H1 (cell line): ENCODE results near the gene RPTN. TPM values are rescaled to one million over a fixed set of nuclear protein-coding genes. Genes with fewer than 3 reads are reported as not detected.

Source experiments
- CTCF ChIA-PET: fragments of 300-600 bp; sonication (Branson Sonifier 250); formaldehyde crosslinking; loops from one replicate; lab custom pipeline; 2021; ENCODE audit not compliant: partially characterized antibody; lab: Charles Lee
- POLR2A ChIA-PET: fragments of 300-600 bp; sonication (Branson Sonifier 250); formaldehyde crosslinking; loops from one replicate; lab custom pipeline; 2021; ENCODE audit warnings: inconsistent platforms; ENCODE audit not compliant: partially characterized antibody; lab: Charles Lee
- DNase-seq, 2 experiments: peaks; one replicate each; pipeline versions ENCODE4 v3.0.0 to v3.0.0-alpha.2; 2010 to 2022; ENCODE audit warnings: low spot score in 2 of 2, low read depth in 1 of 2, mixed read lengths in 1 of 2
- FAIRE-seq: peaks from 2 replicates; lab custom pipeline; 2011; peaks lifted over from hg19 to GRCh38; lab: Jason Lieb, UNC
- H2AFZ ChIP-seq: 2 replicates; pipeline ENCODE4 v1.8.1; 2012; ENCODE audit warnings: low read length, inconsistent platforms
- H2AK5ac ChIP-seq: 2 replicates; pipeline ENCODE4 v1.6.1; 2013; ENCODE audit warnings: low read depth, low read length
- H2BK120ac ChIP-seq: replicated peaks from 2 replicates; pipeline ENCODE3; 2013; ENCODE audit warnings: low read depth, low read length, inconsistent platforms
- H2BK12ac ChIP-seq: 2 replicates; pipeline ENCODE4 v1.6.1; 2013; ENCODE audit warnings: low read depth, low read length
- H2BK15ac ChIP-seq: 2 replicates; pipeline ENCODE4 v1.6.1; 2013; ENCODE audit warnings: low read length
- H2BK20ac ChIP-seq: 2 replicates; pipeline ENCODE4 v1.6.1; 2013; ENCODE audit warnings: low read length
- H2BK5ac ChIP-seq: 2 replicates; pipeline ENCODE4 v1.6.1; 2013; ENCODE audit warnings: low read depth, low read length
- H3K14ac ChIP-seq: 2 replicates; pipeline ENCODE4 v1.6.1; 2013; ENCODE audit warnings: inconsistent platforms; ENCODE audit not compliant: insufficient read length
- H3K18ac ChIP-seq: 2 replicates; pipeline ENCODE4 v1.6.1; 2013; ENCODE audit warnings: low read length; ENCODE audit errors: extremely low read depth
- H3K23ac ChIP-seq: 2 replicates; pipeline ENCODE4 v1.6.1; 2013; ENCODE audit warnings: inconsistent platforms; ENCODE audit not compliant: insufficient read length
- H3K23me2 ChIP-seq: 2 replicates; pipeline ENCODE4 v1.6.1; 2013; ENCODE audit warnings: low read depth, low read length
- H3K27ac ChIP-seq: 2 replicates; pipeline ENCODE4 v1.6.1; 2011; ENCODE audit warnings: low read depth, low read length, inconsistent platforms
- H3K27me3 ChIP-seq, 4 experiments: replicated peaks in 1 of 4; 1 replicate in 1 of 4; 2 replicates in 3 of 4; pipeline versions ENCODE4 v1.6.1 to v1.8.1; 2011 to 2013; ENCODE audit warnings: low read length in 3 of 4, mild to moderate bottlenecking in 3 of 4, inconsistent platforms in 2 of 4, mixed read lengths in 2 of 4, moderate library complexity in 1 of 4; ENCODE audit not compliant: control insufficient read depth in 3 of 4, insufficient read depth in 3 of 4; ENCODE audit errors: extremely low read depth in 1 of 4
- H3K36me3 ChIP-seq, 4 experiments: 2 replicates each; pipeline versions ENCODE4 v1.6.1 to v1.8.1; 2011 to 2013; ENCODE audit warnings: mild to moderate bottlenecking in 4 of 4, low read length in 3 of 4, moderate library complexity in 2 of 4, control low read depth in 1 of 4, inconsistent platforms in 1 of 4; ENCODE audit not compliant: insufficient read depth in 4 of 4, control insufficient read depth in 2 of 4
- H3K4ac ChIP-seq: replicated peaks from 2 replicates; pipeline ENCODE3; 2013; ENCODE audit warnings: low read length, low read depth, mixed read lengths, inconsistent platforms; ENCODE audit not compliant: insufficient read length
- H3K4me1 ChIP-seq, 4 experiments: replicated peaks in 1 of 4; 1 replicate in 1 of 4; 2 replicates in 3 of 4; pipeline versions ENCODE4 v1.6.1 to v1.8.1; 2011 to 2013; ENCODE audit warnings: low read length in 3 of 4, inconsistent platforms in 2 of 4, mixed read lengths in 1 of 4; ENCODE audit not compliant: insufficient read depth in 4 of 4, control insufficient read depth in 3 of 4
- H3K4me2 ChIP-seq, 2 experiments: 2 replicates each; pipeline versions ENCODE4 v1.6.1 to v1.8.1; 2011 to 2013; ENCODE audit warnings: low read depth in 2 of 2, low read length in 2 of 2, control low read depth in 1 of 2, inconsistent platforms in 1 of 2, mild to moderate bottlenecking in 1 of 2; ENCODE audit not compliant: insufficient read depth in 1 of 2
- H3K4me3 ChIP-seq, 4 experiments: fragments of 200-600, 300-600 bp in 1 of 4; sonication (generic), shearing (Covaris generic), sonication (Bioruptor Twin) in 1 of 4; 2 replicates each; pipeline versions ENCODE4 v1.5.1 to v1.8.1; 2011 to 2016; ENCODE audit warnings: low read length in 4 of 4, low read depth in 3 of 4, control low read depth in 2 of 4, inconsistent platforms in 2 of 4, mild to moderate bottlenecking in 2 of 4, mixed read lengths in 1 of 4, moderate library complexity in 1 of 4; ENCODE audit not compliant: insufficient read depth in 2 of 4; ENCODE audit errors: extremely low read depth in 1 of 4
- H3K56ac ChIP-seq: replicated peaks from 2 replicates; pipeline ENCODE3; 2013; ENCODE audit warnings: low read depth, mild to moderate bottlenecking, mixed read lengths, low read length, inconsistent platforms; ENCODE audit not compliant: insufficient read length
- H3K79me1 ChIP-seq: 2 replicates; pipeline ENCODE4 v1.6.1; 2013; ENCODE audit warnings: low read depth, low read length, control low read depth
- H3K79me2 ChIP-seq, 2 experiments: 2 replicates each; pipeline versions ENCODE4 v1.6.1 to v1.8.1; 2012 to 2013; ENCODE audit warnings: low read length in 2 of 2, mild to moderate bottlenecking in 2 of 2, inconsistent platforms in 1 of 2; ENCODE audit not compliant: insufficient read depth in 2 of 2, control insufficient read depth in 1 of 2
- H3K9ac ChIP-seq, 4 experiments: replicated peaks in 1 of 4; 1 replicate in 1 of 4; 2 replicates in 3 of 4; pipeline versions ENCODE4 v1.6.1 to v1.8.1; 2011 to 2013; ENCODE audit warnings: low read depth in 3 of 4, low read length in 3 of 4, control low read depth in 2 of 4, mild to moderate bottlenecking in 2 of 4, moderate library complexity in 2 of 4, inconsistent platforms in 1 of 4; ENCODE audit errors: extremely low read depth in 1 of 4
- H3K9me3 ChIP-seq, 2 experiments: 2 replicates each; pipeline versions ENCODE4 v1.6.1 to v1.8.1; 2012 to 2013; ENCODE audit warnings: mild to moderate bottlenecking in 2 of 2, moderate library complexity in 2 of 2, control low read depth in 1 of 2, inconsistent platforms in 1 of 2, low read depth in 1 of 2, low read length in 1 of 2, mixed read lengths in 1 of 2; ENCODE audit not compliant: insufficient read depth in 2 of 2
- H4K20me1 ChIP-seq, 2 experiments: replicated peaks in 1 of 2; 2 replicates each; pipeline versions ENCODE3 to v1.8.1; 2011 to 2013; ENCODE audit warnings: inconsistent platforms in 2 of 2, low read length in 2 of 2, mild to moderate bottlenecking in 1 of 2; ENCODE audit not compliant: insufficient read depth in 2 of 2, control insufficient read depth in 1 of 2
- H4K5ac ChIP-seq: 2 replicates; pipeline ENCODE4 v1.6.1; 2013; ENCODE audit warnings: low read length, low read depth, mixed read lengths, inconsistent platforms; ENCODE audit not compliant: insufficient read length
- H4K8ac ChIP-seq: 2 replicates; pipeline ENCODE4 v1.8.0; 2013; ENCODE audit warnings: mild to moderate bottlenecking, moderate library complexity, low read length, inconsistent platforms; ENCODE audit not compliant: insufficient read depth; ENCODE audit errors: extremely low read depth
- H4K91ac ChIP-seq: replicated peaks from 2 replicates; pipeline ENCODE3; 2013; ENCODE audit warnings: low read length, mixed read lengths, inconsistent platforms; ENCODE audit not compliant: insufficient read length
- CEBPB ChIP-seq: IDR thresholded peaks from 2 replicates; pipeline ENCODE4 v1.6.1; 2012; ENCODE audit warnings: low read depth, low read length
- EP300 ChIP-seq, 2 experiments: IDR thresholded peaks; 1 replicate in 1 of 2; 2 replicates in 1 of 2; pipeline ENCODE4 v1.6.1; 2011 to 2012; ENCODE audit warnings: low read depth in 2 of 2, low read length in 2 of 2, mild to moderate bottlenecking in 2 of 2, borderline replicate concordance in 1 of 2, inconsistent platforms in 1 of 2, moderate library complexity in 1 of 2
- JUND ChIP-seq: IDR thresholded peaks from 2 replicates; pipeline ENCODE4 v1.6.1; 2011; ENCODE audit warnings: mild to moderate bottlenecking, improper control_type of control experiment, low read length
- WGBS, 2 experiments: shearing (Covaris generic) in 1 of 2; methylation state at CpG; one replicate each; pipeline versions ENCODE4 v1.1.6 to v1.1.7; 2013 to 2015; ENCODE audit warnings: low lambda C conversion rate in 2 of 2, mixed read lengths in 2 of 2, inconsistent platforms in 1 of 2, low coverage in 1 of 2, missing lambda C conversion rate in 1 of 2; ENCODE audit not compliant: insufficient replicate concordance in 2 of 2, insufficient coverage in 1 of 2, insufficient read length in 1 of 2; ENCODE audit errors: extremely low coverage in 1 of 2, missing lambda C conversion rate in 1 of 2; 5-methylcytosine and 5-hydroxymethylcytosine counted together
- polyA plus RNA-seq, 7 experiments: library from polyadenylated mRNA; depleted of rRNA in 3 of 7; stranded (reverse) in 5 of 7; unstranded in 2 of 7; fragments of >200 nt in 5 of 7; fragments of 200-250 nt in 2 of 7; gene quantifications; 1 replicate in 5 of 7; 2 replicates in 1 of 7; 4 replicates in 1 of 7; pipeline versions ENCODE4 v1.2.1 to v1.2.3, GENCODE V29; 2011 to 2013; ENCODE audit warnings: missing spikeins in 2 of 7, mixed read lengths in 2 of 7
- total RNA-seq: library from RNA; stranded (reverse); fragmentation: NEBNext Ultra II Directional; extraction: Animal tissue kit (Norgen Biotek cat#: 25700); gene quantifications from 2 replicates; pipeline ENCODE4 v1.2.1, GENCODE V29; 2021

Gene RPTN
- total and polyA plus RNA-seq, 2 of the 8 experiments (the other 6 are each of a cell fraction or from before 2014, with no cell fraction given): not detected

- Histone ChIP-seq H3K36me3 (peaks cover 0 to 2% (median 0%) of the 10 kb centered on the region in 4 experiments; a peak in 1 of 8 replicates), H3K14ac (no peak overlapping the region), H4K5ac (no peak overlapping the region), H2AK5ac (no peak overlapping the region), H2BK5ac (no peak overlapping the region), H3K4me2 (peak overlapping the region in 1 of 2 experiments; percentile 91; a peak in 1 of 4 replicates), H2BK15ac (peak overlapping the region; percentile 72; the same call in 1 of the 2 replicates), H3K9ac (no peak overlapping the region), H3K23me2 (peaks cover 25% of the 10 kb centered on the region; the same call in 1 of the 2 replicates), H3K27ac (no peak overlapping the region), H2AFZ (no peak overlapping the region), H3K27me3 (peaks cover 54 to 84% (median 78%) of the 10 kb centered on the region in 4 experiments), H3K18ac (no peak overlapping the region; the same call in 1 of the 2 replicates), H2BK120ac (no peak overlapping the region), H3K56ac (no peak overlapping the region), H3K4ac (no peak overlapping the region), H3K23ac (no peak overlapping the region), H2BK20ac (no peak overlapping the region), H3K4me3 (no peak overlapping the region; a peak in 1 of 8 replicates), H3K4me1 (peaks cover 0 to 11% (median 4%) of the 10 kb centered on the region in 4 experiments; a peak in 5 of 7 replicates), H4K20me1 (peaks cover 0 to 1% of the 10 kb centered on the region in 2 experiments), H3K79me1 (no peaks in the 10 kb centered on the region), H4K8ac (no peak overlapping the region), H3K79me2 (no peaks in the 10 kb centered on the region), H2BK12ac (no peak overlapping the region), H3K9me3 (peaks cover 0 to 52% of the 10 kb centered on the region in 2 experiments; a peak in 2 of 4 replicates), H4K91ac (no peak overlapping the region)
- FAIRE-seq (no peak), DNase-seq (no peak)
- no peak for TF ChIP-seq CEBPB
- TF ChIP-seq JUND: no peak
- TF ChIP-seq EP300 (IDR thresholded peaks at IDR 0.05; ENCODE audit: borderline replicate concordance in 1 of 2, low read depth in 2 of 2, low read length in 2 of 2): no peak
- POLR2A ChIA-PET: interaction anchor here (1.0 kb wide), 1 partner anchor 73 kb away, joined by 3 read pairs; the partner anchor contains the start of gene S100A11
- 80% methylated on average over 11 of the region's 15 CpGs; no CpG with 5 or more reads in 1 of the 2 experiments for WGBS, 2 experiments
- CTCF ChIA-PET: interaction anchor here (1.1 to 2.4 kb wide), 4 partner anchors 49 to 174 kb away, joined by 3 to 10 read pairs (median 4); no protein-coding TSS in a partner anchor
Observed at GRCh38 chr1:152109998-152110294, 49.1 kb downstream of the RPTN start.
